ENCODE results near the gene NCK2. TPM values are rescaled to one million over a fixed set of nuclear protein-coding genes. Genes with fewer than 3 reads are reported as not detected.

Gene NCK2
- total and polyA plus RNA-seq, 2 experiments from 2014 or later: 72.6 to 100 TPM

DNA sequence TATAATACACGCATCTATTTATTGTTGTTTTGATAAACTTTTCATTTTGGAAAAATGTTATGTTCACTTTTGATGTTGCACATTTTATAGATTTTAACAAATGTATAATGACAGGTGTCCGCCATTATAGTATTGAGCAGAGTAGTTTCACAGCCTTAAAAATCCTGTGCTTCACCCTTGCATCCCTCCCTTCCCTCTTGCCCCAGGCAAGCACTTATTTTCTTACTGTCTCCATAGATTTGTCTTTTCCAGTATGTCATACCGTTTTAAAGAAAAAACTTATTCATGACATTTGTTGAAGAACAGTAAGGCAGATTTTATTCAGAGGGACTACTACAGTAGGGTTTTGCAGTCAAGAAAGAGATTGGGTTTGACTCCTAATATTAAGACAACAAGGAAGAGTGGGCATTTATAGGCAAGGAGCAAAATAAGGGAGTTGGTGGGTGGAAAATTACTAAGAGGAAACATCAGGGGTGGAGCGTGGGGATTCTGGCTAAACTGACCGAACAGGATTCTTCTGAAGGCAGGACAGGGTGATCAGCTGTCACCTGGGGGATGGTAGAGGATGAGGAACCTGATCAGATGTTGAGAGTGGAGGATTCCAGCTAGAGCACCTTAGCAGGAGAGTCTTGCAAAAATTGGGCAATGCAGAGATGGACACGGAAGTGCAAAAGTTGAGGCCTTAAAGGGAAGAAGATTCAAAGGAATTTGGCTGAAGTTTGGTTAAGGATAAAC, 108.8 kb downstream of the NCK2 start:
- Histone ChIP-seq H3K4me1 (ENCODE audit: insufficient read depth) (no peaks in the 10 kb centered on the region), H4K20me1 (ENCODE audit: insufficient read depth, poor library complexity, severe bottlenecking) (peaks cover 16% of the 10 kb centered on the region)

DNA sequence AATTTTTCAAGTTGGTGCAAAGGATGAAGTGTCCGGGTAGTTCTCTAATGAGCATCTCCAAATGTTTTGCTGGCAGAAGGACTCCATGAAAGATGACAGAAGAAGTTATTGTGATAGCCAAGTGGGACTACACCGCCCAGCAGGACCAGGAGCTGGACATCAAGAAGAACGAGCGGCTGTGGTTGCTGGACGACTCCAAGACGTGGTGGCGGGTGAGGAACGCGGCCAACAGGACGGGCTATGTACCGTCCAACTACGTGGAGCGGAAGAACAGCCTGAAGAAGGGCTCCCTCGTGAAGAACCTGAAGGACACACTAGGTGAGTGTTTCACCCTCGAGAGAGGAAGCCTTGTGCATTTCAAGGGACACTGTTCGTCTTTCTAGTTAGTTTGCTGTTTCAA, 110.3 kb downstream of the NCK2 start:
- H4K20me1 ChIP-seq (ENCODE audit: insufficient read depth, poor library complexity, severe bottlenecking): peaks cover 20% of the 10 kb centered on the region
- no peak overlapping the region for H3K4me2 ChIP-seq
- no peaks in the 10 kb centered on the region for H3K27me3 ChIP-seq
- no peak overlapping the region for H2AFZ ChIP-seq
- 94% methylated on average over 16 of the region's 16 CpGs for WGBS (ENCODE audit: low lambda C conversion rate, missing lambda C conversion rate)
- H3K9me3 ChIP-seq (ENCODE audit: low read depth): no peaks in the 10 kb centered on the region
- H3K79me2 ChIP-seq: peaks cover 87% of the 10 kb centered on the region
- no peak for DNase-seq (ENCODE audit: low spot score)
- no peaks in the 10 kb centered on the region for H3K4me1 ChIP-seq (ENCODE audit: insufficient read depth)
- no peak overlapping the region for H3K4me3 ChIP-seq
- no peak for TF ChIP-seq EZH2phosphoT487 (IDR thresholded peaks at IDR 0.05; ENCODE audit: low read depth, severe bottlenecking, unreplicated experiment)
- TF ChIP-seq, protein P1, sequence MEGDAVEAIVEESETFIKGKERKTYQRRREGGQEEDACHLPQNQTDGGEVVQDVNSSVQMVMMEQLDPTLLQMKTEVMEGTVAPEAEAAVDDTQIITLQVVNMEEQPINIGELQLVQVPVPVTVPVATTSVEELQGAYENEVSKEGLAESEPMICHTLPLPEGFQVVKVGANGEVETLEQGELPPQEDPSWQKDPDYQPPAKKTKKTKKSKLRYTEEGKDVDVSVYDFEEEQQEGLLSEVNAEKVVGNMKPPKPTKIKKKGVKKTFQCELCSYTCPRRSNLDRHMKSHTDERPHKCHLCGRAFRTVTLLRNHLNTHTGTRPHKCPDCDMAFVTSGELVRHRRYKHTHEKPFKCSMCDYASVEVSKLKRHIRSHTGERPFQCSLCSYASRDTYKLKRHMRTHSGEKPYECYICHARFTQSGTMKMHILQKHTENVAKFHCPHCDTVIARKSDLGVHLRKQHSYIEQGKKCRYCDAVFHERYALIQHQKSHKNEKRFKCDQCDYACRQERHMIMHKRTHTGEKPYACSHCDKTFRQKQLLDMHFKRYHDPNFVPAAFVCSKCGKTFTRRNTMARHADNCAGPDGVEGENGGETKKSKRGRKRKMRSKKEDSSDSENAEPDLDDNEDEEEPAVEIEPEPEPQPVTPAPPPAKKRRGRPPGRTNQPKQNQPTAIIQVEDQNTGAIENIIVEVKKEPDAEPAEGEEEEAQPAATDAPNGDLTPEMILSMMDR (IDR thresholded peaks at IDR 0.05; ENCODE audit: poor library complexity): no peak
- TF ChIP-seq EZH2 (IDR thresholded peaks at IDR 0.05; ENCODE audit: borderline replicate concordance): no peak
- H3K9me2 ChIP-seq (replicated peaks; ENCODE audit: insufficient read depth): no peaks in the 10 kb centered on the region
- H3K36me3 ChIP-seq (replicated peaks; ENCODE audit: insufficient read depth, low read depth): no peaks in the 10 kb centered on the region
- H3K27ac ChIP-seq: no peak overlapping the region

More for the DNA sequence above, 108.8 kb downstream of the NCK2 start:
- Histone ChIP-seq H3K79me2 (peaks cover 87% of the 10 kb centered on the region), H3K27me3 (no peaks in the 10 kb centered on the region), H3K36me3 (replicated peaks; ENCODE audit: insufficient read depth, low read depth) (no peaks in the 10 kb centered on the region), H3K4me3 (no peak overlapping the region), H3K4me2 (no peak overlapping the region), H3K9me3 (ENCODE audit: low read depth) (no peaks in the 10 kb centered on the region), H3K9me2 (replicated peaks; ENCODE audit: insufficient read depth) (no peaks in the 10 kb centered on the region), H2AFZ (no peak overlapping the region), H3K27ac (peak overlapping the region; percentile 18)
- TF ChIP-seq EZH2phosphoT487 (IDR thresholded peaks at IDR 0.05; ENCODE audit: low read depth, severe bottlenecking, unreplicated experiment) (no peak), EZH2 (IDR thresholded peaks at IDR 0.05; ENCODE audit: borderline replicate concordance) (no peak)
- TF ChIP-seq, protein P1 (IDR thresholded peaks at IDR 0.05; ENCODE audit: poor library complexity): no peak
- DNase-seq (ENCODE audit: low spot score): no peak
- WGBS (ENCODE audit: low lambda C conversion rate, missing lambda C conversion rate): 80% methylated on average over 6 of the region's 6 CpGs

DNA sequence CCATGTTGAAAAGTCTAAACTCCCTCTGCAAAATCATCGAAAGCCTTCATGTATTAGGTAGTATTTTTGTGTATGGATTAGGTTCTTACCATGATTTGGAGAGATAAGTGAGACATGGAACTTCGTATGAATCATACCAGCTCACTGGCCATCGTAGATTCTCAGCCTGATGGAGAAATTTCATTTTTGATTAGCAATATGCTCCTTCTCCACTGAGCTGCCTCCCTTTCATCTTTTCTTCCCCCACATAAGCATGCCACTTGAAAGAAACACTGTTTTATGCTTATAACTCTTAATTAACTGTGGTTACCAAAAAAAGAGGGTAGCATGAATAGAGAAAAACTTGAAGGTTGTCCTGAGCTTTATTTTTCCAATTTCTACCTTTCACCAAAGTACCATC, 111.9 kb downstream of the NCK2 start:
- Histone ChIP-seq H3K4me1 (ENCODE audit: insufficient read depth) (no peaks in the 10 kb centered on the region), H3K27me3 (no peaks in the 10 kb centered on the region), H3K27ac (peak overlapping the region; percentile 31), H3K79me2 (peaks cover 84% of the 10 kb centered on the region), H3K9me3 (ENCODE audit: low read depth) (no peaks in the 10 kb centered on the region), H3K4me2 (no peak overlapping the region), H4K20me1 (ENCODE audit: insufficient read depth, poor library complexity, severe bottlenecking) (peaks cover 14% of the 10 kb centered on the region), H3K36me3 (replicated peaks; ENCODE audit: insufficient read depth, low read depth) (no peaks in the 10 kb centered on the region), H2AFZ (no peak overlapping the region), H3K9me2 (replicated peaks; ENCODE audit: insufficient read depth) (no peaks in the 10 kb centered on the region), H3K4me3 (no peak overlapping the region)
- TF ChIP-seq EZH2 (IDR thresholded peaks at IDR 0.05; ENCODE audit: borderline replicate concordance): no peak
- 83% methylated on average over 3 of the region's 3 CpGs for WGBS (ENCODE audit: low lambda C conversion rate, missing lambda C conversion rate)
- DNase-seq (ENCODE audit: low spot score): no peak

DNA sequence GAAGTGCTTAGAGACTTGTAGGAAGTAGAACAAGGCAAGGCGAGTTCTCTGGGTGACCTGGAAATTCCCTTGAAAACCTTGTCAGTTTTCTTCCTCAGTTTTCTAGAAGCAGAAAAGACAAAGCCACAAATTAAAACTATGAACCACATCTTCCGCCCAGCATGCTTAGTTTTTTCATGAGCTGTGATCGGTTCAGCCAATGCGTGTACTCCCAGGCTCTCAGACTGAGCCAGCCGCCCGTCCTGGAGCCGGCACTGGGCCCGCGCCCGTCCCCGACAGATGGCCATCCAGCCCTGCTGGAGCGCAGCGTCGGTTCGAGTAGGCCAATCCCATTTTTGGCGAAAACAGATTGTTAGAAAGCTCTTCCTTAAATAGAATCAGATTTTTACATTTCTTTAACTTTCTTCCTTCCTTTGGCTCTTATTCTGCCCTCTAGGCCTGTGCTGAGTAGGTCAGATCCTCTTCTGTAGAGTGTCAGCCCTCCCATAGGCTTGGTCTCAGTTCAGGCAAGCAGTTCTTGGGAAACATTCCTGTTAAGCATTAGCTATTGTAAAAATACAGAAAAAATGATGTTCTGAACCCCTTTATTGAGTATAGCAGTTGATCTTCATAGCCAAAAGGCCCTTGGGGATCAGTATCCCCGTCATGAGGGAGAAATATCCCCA, 112.5 kb downstream of the NCK2 start:
- DNase-seq (ENCODE audit: low spot score): no peak
- no peak overlapping the region for H2AFZ ChIP-seq
- no peaks in the 10 kb centered on the region for H3K27me3 ChIP-seq
- TF ChIP-seq EZH2phosphoT487 (IDR thresholded peaks at IDR 0.05; ENCODE audit: low read depth, severe bottlenecking, unreplicated experiment): no peak
- no peak for TF ChIP-seq EZH2 (IDR thresholded peaks at IDR 0.05; ENCODE audit: borderline replicate concordance)
- TF ChIP-seq, protein P1 (IDR thresholded peaks at IDR 0.05; ENCODE audit: poor library complexity): no peak
- H3K9me2 ChIP-seq (replicated peaks; ENCODE audit: insufficient read depth): no peaks in the 10 kb centered on the region
- H3K4me2 ChIP-seq: no peak overlapping the region
- H3K4me3 ChIP-seq: no peak overlapping the region
- no peaks in the 10 kb centered on the region for H3K9me3 ChIP-seq (ENCODE audit: low read depth)
- no peaks in the 10 kb centered on the region for H3K4me1 ChIP-seq (ENCODE audit: insufficient read depth)
- H3K36me3 ChIP-seq (replicated peaks; ENCODE audit: insufficient read depth, low read depth): no peaks in the 10 kb centered on the region
- H3K27ac ChIP-seq: peak overlapping the region; percentile 31
- H4K20me1 ChIP-seq (ENCODE audit: insufficient read depth, poor library complexity, severe bottlenecking): peaks cover 14% of the 10 kb centered on the region
- 96% methylated on average over 17 of the region's 17 CpGs for WGBS (ENCODE audit: low lambda C conversion rate, missing lambda C conversion rate)
- peaks cover 82% of the 10 kb centered on the region for H3K79me2 ChIP-seq
